Trophoblast cell (in vitro differentiated cells and primary cell): ENCODE data around the gene LRP1B.

Experiments
- DNase-seq, 2 donors: peaks; one replicate each; pipeline ENCODE4 v3.0.0-alpha.2; 2016
- H2AFZ ChIP-seq: 2 replicates; pipeline ENCODE4 v1.6.1; 2013; ENCODE audit warnings: low read length, moderate library complexity, mild to moderate bottlenecking; ENCODE audit not compliant: insufficient read depth, poor library complexity
- H2AK5ac ChIP-seq: 2 replicates; pipeline ENCODE4 v1.6.1; 2013; ENCODE audit warnings: mild to moderate bottlenecking, low read length
- H2BK120ac ChIP-seq: 2 replicates; pipeline ENCODE4 v1.6.1; 2013; ENCODE audit warnings: low read length, mild to moderate bottlenecking, moderate library complexity; ENCODE audit not compliant: insufficient read depth, poor library complexity
- H2BK12ac ChIP-seq: 2 replicates; pipeline ENCODE4 v1.6.1; 2013; ENCODE audit warnings: mild to moderate bottlenecking, low read length, moderate library complexity
- H2BK5ac ChIP-seq: 2 replicates; pipeline ENCODE4 v1.6.1; 2013; ENCODE audit warnings: low read length, low read depth, moderate library complexity, mild to moderate bottlenecking; ENCODE audit not compliant: poor library complexity
- H3K14ac ChIP-seq: 2 replicates; pipeline ENCODE4 v1.6.1; 2013; ENCODE audit warnings: mild to moderate bottlenecking, low read length
- H3K18ac ChIP-seq: 2 replicates; pipeline ENCODE4 v1.6.1; 2013; ENCODE audit warnings: mild to moderate bottlenecking, low read length
- H3K23ac ChIP-seq: 2 replicates; pipeline ENCODE4 v1.6.1; 2013; ENCODE audit warnings: low read length
- H3K27ac ChIP-seq: 2 replicates; pipeline ENCODE4 v1.5.1; 2013; ENCODE audit warnings: low read depth, mild to moderate bottlenecking, inconsistent platforms, low read length, moderate library complexity
- H3K27me3 ChIP-seq: 2 replicates; pipeline ENCODE4 v1.6.1; 2013; ENCODE audit warnings: inconsistent platforms, mild to moderate bottlenecking, low read length, moderate library complexity; ENCODE audit not compliant: insufficient read depth
- H3K36me3 ChIP-seq, 2 experiments: 1 replicate in 1 of 2; 2 replicates in 1 of 2; pipeline ENCODE4 v1.6.1; 2013; ENCODE audit warnings: low read length in 2 of 2, mild to moderate bottlenecking in 2 of 2, moderate library complexity in 1 of 2; ENCODE audit not compliant: insufficient read depth in 2 of 2, control insufficient read depth in 1 of 2
- H3K4ac ChIP-seq: 2 replicates; pipeline ENCODE4 v1.6.1; 2013; ENCODE audit warnings: low read depth, mild to moderate bottlenecking, low read length, moderate library complexity
- H3K4me1 ChIP-seq, 2 experiments: 1 replicate in 1 of 2; 2 replicates in 1 of 2; pipeline ENCODE4 v1.6.1; 2013; ENCODE audit warnings: low read length in 2 of 2, mild to moderate bottlenecking in 2 of 2, moderate library complexity in 1 of 2; ENCODE audit not compliant: insufficient read depth in 2 of 2, control insufficient read depth in 1 of 2
- H3K4me2 ChIP-seq: 2 replicates; pipeline ENCODE4 v1.6.1; 2013; ENCODE audit warnings: inconsistent platforms, mild to moderate bottlenecking, low read length, moderate library complexity
- H3K4me3 ChIP-seq: 2 replicates; pipeline ENCODE4 v1.5.1; 2013; ENCODE audit warnings: mild to moderate bottlenecking, low read depth, low read length, inconsistent platforms
- H3K79me1 ChIP-seq: one replicate; pipeline ENCODE4 v1.6.1; 2013; ENCODE audit warnings: low read length
- H3K79me2 ChIP-seq: 2 replicates; pipeline ENCODE4 v1.6.1; 2013; ENCODE audit warnings: low read length, mild to moderate bottlenecking; ENCODE audit not compliant: control insufficient read depth, insufficient read depth, poor library complexity
- H3K9ac ChIP-seq: 2 replicates; pipeline ENCODE4 v1.6.1; 2013; ENCODE audit warnings: mild to moderate bottlenecking, low read length
- H3K9me3 ChIP-seq: 2 replicates; pipeline ENCODE4 v1.6.1; 2013; ENCODE audit warnings: low read depth, mild to moderate bottlenecking, control low read depth, inconsistent platforms, low read length; ENCODE audit not compliant: insufficient read depth
- H4K12ac ChIP-seq: 2 replicates; pipeline ENCODE4 v1.6.1; 2013; ENCODE audit warnings: low read depth, mild to moderate bottlenecking, low read length, moderate library complexity
- H4K8ac ChIP-seq: 2 replicates; pipeline ENCODE4 v1.6.1; 2013; ENCODE audit warnings: low read depth, mild to moderate bottlenecking, low read length, moderate library complexity
- H4K91ac ChIP-seq: one replicate; pipeline ENCODE4 v1.6.1; 2013; ENCODE audit warnings: low read depth, mild to moderate bottlenecking, low read length, moderate library complexity
- WGBS: extraction: QIAGEN DNeasy Blood & Tissue Kit; methylation state at CpG from one replicate; pipeline ENCODE4 v1.1.7; 2013; ENCODE audit warnings: missing lambda C conversion rate; ENCODE audit not compliant: insufficient read length, insufficient coverage; ENCODE audit errors: extremely low coverage; 5-methylcytosine and 5-hydroxymethylcytosine counted together

LRP1B gene

GRCh38 chr2:140586379-140586778, 1544.4 kb downstream of the LRP1B start:
- no peak overlapping the region for H3K4ac ChIP-seq
- no peak overlapping the region for H2BK12ac ChIP-seq
- peak in 1 of 2 donors; percentile 4 for DNase-seq
- H4K8ac ChIP-seq, result no peak overlapping the region
- H3K4me2 ChIP-seq, result no peak overlapping the region
- no peaks in the 10 kb centered on the region for H3K36me3 ChIP-seq
- H3K79me1 ChIP-seq, result no peaks in the 10 kb centered on the region
- H3K4me1 ChIP-seq, result no peaks in the 10 kb centered on the region
- H3K9me3 ChIP-seq, result no peaks in the 10 kb centered on the region
- H3K27me3 ChIP-seq, result no peaks in the 10 kb centered on the region
- no peak overlapping the region for H4K91ac ChIP-seq
- no peak overlapping the region for H3K9ac ChIP-seq
- H2AFZ ChIP-seq, result no peak overlapping the region
- H4K12ac ChIP-seq, result no peak overlapping the region
- H3K79me2 ChIP-seq, result no peaks in the 10 kb centered on the region
- H3K23ac ChIP-seq, result no peak overlapping the region
- no peak overlapping the region for H2BK120ac ChIP-seq
- no peak overlapping the region for H3K4me3 ChIP-seq
- no peak overlapping the region for H3K27ac ChIP-seq
- no peak overlapping the region for H2AK5ac ChIP-seq
- WGBS, result no CpG with 5 or more reads among the region's 2 CpGs
- no peak overlapping the region for H3K18ac ChIP-seq
- no peak overlapping the region for H2BK5ac ChIP-seq
- H3K14ac ChIP-seq, result no peak overlapping the region

GRCh38 chr2:140585016-140585415, 1545.8 kb downstream of the LRP1B start:
- no peak overlapping the region for H3K4ac ChIP-seq
- H4K91ac ChIP-seq, result no peak overlapping the region
- no peak overlapping the region for H2BK120ac ChIP-seq
- no peak overlapping the region for H3K4me2 ChIP-seq
- H3K27ac ChIP-seq, result no peak overlapping the region
- no peaks in the 10 kb centered on the region for H3K9me3 ChIP-seq
- no CpG with 5 or more reads among the region's 2 CpGs for WGBS
- H3K9ac ChIP-seq, result no peak overlapping the region
- H3K79me2 ChIP-seq, result no peaks in the 10 kb centered on the region
- H2BK12ac ChIP-seq, result no peak overlapping the region
- no peak overlapping the region for H4K12ac ChIP-seq
- no peaks in the 10 kb centered on the region for H3K36me3 ChIP-seq
- H3K4me3 ChIP-seq, result no peak overlapping the region
- H3K18ac ChIP-seq, result no peak overlapping the region
- no peak overlapping the region for H3K14ac ChIP-seq
- no peak overlapping the region for H4K8ac ChIP-seq
- H2AK5ac ChIP-seq, result no peak overlapping the region
- no peaks in the 10 kb centered on the region for H3K27me3 ChIP-seq
- no peak overlapping the region for H3K23ac ChIP-seq
- no peaks in the 10 kb centered on the region for H3K79me1 ChIP-seq
- H3K4me1 ChIP-seq, result no peaks in the 10 kb centered on the region
- no peak overlapping the region for H2AFZ ChIP-seq
- H2BK5ac ChIP-seq, result no peak overlapping the region
- no peak for DNase-seq

GRCh38 chr2:140584471-140584870, 1546.3 kb downstream of the LRP1B start:
- Histone ChIP-seq H4K91ac (no peak overlapping the region), H4K12ac (no peak overlapping the region), H3K4me2 (no peak overlapping the region), H3K36me3 (no peaks in the 10 kb centered on the region), H2BK5ac (no peak overlapping the region), H3K9me3 (no peaks in the 10 kb centered on the region), H3K9ac (no peak overlapping the region), H2AFZ (no peak overlapping the region), H2BK12ac (no peak overlapping the region), H3K79me1 (no peaks in the 10 kb centered on the region), H2AK5ac (no peak overlapping the region), H3K23ac (no peak overlapping the region), H4K8ac (no peak overlapping the region), H3K27me3 (no peaks in the 10 kb centered on the region), H3K79me2 (no peaks in the 10 kb centered on the region), H3K4ac (no peak overlapping the region), H3K4me1 (no peaks in the 10 kb centered on the region), H3K4me3 (no peak overlapping the region), H3K18ac (no peak overlapping the region), H2BK120ac (no peak overlapping the region), H3K14ac (no peak overlapping the region), H3K27ac (no peak overlapping the region)
- no peak for DNase-seq

DNA sequence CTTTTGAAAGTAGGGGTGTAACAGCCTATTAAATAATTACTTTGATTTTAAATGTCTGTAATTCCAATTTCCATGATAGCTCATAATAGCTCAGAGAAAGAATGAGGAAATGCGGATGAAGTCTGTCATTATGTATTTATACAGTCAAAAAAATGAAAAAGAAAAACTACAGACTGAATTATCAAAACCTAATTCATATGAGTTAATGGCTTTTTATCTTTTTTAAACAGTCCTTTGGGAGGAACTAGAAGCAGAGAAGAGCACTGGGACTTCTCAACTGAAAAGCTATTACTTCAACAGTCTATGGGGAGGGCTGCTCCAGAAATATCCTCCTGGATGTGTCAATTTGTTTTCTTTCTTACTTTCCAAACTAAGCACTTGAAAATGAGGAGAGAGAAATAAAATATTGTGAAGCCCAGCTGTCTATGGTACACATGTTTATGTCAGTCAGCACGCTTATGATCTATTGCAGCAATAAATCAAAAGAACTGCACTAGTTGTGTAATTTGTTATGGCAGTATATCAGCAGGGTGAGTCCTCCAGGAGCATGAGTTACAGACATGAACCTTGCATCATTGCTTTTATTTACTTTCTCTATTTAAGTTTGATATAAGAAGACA, 1550.2 kb downstream of the LRP1B start:
- Histone ChIP-seq H3K23ac (no peak overlapping the region), H3K4me3 (no peak overlapping the region), H4K12ac (no peak overlapping the region), H3K4ac (no peak overlapping the region), H3K27ac (no peak overlapping the region), H3K79me1 (no peaks in the 10 kb centered on the region), H4K8ac (no peak overlapping the region), H3K79me2 (no peaks in the 10 kb centered on the region), H2AFZ (no peak overlapping the region), H3K9ac (no peak overlapping the region), H2BK5ac (no peak overlapping the region), H3K36me3 (no peaks in the 10 kb centered on the region), H4K91ac (no peak overlapping the region), H2AK5ac (no peak overlapping the region), H3K4me2 (no peak overlapping the region), H2BK12ac (no peak overlapping the region), H3K9me3 (no peaks in the 10 kb centered on the region), H3K4me1 (no peaks in the 10 kb centered on the region), H3K18ac (no peak overlapping the region), H3K14ac (no peak overlapping the region), H3K27me3 (no peaks in the 10 kb centered on the region), H2BK120ac (no peak overlapping the region)
- DNase-seq, result no peak
- no CpG with 5 or more reads among the region's 2 CpGs for WGBS
